Gastrocnemius medialis (tissue), 4 donors: ENCODE measurements around the gene GPR27.

Experiments used
- CTCF ChIP-seq, 5 experiments: fragments of 450-650 bp in 3 of 5; fragments of 200-600 bp in 2 of 5; sonication (generic) in 2 of 5; IDR thresholded peaks in 4 of 5; conservative IDR thresholded peaks in 1 of 5; 1 replicate in 4 of 5; 2 replicates in 1 of 5; pipeline ENCODE4 v1.5.1; 2016 to 2019; ENCODE audit warnings: antibody characterized with exemption in 5 of 5, mild to moderate bottlenecking in 3 of 5, moderate library complexity in 3 of 5
- POLR2A ChIP-seq, 2 donors: fragments of 450-650 bp; IDR thresholded peaks; one replicate each; pipeline ENCODE4 v1.6.1; 2017; ENCODE audit warnings: antibody characterized with exemption in 2 of 2, mild to moderate bottlenecking in 2 of 2, moderate library complexity in 2 of 2

DNA sequence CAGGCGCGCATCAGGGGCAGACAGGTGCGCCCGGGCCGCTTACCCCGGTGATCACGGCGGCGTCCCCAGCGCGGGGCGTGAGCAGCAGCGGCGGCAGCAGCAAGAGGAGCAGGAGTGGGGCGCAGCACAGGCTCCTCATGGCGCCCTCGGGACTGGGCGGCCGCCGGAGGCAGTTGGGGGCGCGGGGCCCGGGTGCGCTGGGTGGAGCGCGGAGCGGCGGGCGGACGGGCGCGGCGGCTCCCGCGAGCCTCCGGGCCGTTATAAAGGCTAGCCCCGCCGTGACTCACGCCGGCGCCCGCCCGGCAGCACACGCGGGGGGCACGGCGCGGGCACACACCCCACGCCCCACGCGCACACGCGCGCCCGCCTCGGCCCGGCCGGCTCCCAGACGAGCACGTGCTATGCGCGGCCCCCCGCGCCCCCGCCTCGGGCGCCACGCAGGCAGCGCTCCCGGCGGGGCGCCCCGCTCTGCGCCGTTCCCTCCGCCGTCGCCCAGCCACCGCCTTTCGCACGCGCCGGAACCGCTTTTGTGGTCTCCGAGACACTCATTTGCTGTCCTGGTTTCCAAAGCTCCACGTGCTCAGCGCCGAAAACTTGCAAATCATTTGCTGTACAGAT, 31.4 kb downstream of the GPR27 start, which contains the start of gene PROK2:
- TF ChIP-seq CTCF (IDR thresholded peaks at IDR 0.05 in 4 of 5, conservative IDR thresholded peaks at IDR 0.05 in 1 of 5) (no peak), POLR2A (IDR thresholded peaks at IDR 0.05) (no peak)
